HG03159 (cell line): ENCODE results near the gene CHRNA10.
"Not testable (repeated sequence)": the region's sequence is repeated elsewhere in the genome, so short reads cannot be mapped to it uniquely, and the experiment has no call there.

Experiments
- ATAC-seq: cut with Tn5 transposase; IDR thresholded peaks from one replicate; pipeline ENCODE4 v1.9.1; 2021; ENCODE audit warnings: mild to moderate bottlenecking, moderate library complexity; ENCODE audit not compliant: unreplicated experiment

CHRNA10 gene

DNA sequence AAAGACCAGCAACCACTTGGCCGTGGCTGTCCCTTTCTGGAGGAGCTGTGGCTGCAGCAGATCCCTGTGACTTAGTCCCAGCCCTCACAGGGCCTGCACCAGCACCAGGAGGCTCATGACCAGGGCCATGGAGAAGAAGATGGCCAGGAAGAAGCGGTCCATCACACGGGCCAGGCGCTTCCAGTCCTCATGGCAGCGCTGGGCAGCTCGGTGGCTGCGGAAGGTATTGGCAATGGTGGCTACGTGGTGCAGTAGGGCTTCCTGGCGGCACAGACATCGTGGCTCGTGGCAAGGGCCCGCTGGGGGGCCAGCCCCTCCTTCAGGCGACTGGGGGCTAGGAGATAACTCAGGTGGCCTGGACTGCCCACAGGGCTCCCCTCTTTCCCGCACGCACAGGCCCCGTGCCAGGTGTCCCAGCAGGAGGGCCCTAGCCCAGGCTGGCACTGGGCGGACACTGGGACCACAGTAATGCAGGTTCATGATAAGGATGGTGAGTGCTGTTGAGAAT is 5.1 kb downstream of the CHRNA10 start:
- no peak for ATAC-seq

DNA sequence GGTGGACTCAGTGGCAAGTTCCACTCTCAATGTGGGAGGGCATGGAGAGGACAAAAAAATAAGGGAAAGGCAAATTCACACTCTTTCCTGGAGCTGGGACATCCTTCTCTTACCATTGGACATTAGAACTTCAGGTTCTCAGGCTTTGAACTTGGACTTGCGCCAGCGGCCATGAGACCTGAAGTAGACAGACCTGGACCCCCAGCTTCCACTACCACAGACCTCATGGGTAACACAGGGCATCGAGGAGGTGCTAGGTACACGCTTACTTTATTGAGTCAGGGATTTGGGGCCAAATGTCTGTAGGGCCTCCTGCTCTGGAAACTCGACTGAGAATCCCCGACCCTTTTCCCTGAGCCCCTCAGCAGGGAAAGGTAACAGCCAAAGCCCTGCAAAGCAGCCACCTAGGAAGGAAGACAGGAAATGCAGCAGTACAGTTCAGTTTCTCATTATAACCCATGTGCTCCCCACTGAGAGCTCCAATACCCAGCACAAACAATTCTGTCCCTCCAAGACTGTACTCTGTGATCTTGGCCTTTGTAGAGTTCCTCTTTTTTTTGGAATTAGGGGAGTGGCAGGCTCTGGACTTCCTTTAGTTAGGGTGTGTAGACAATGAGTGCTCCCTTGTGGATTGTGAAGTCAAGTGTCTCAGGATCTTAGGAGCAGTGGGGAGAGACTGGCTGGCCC is 5.7 kb downstream of the CHRNA10 start:
- no peak for ATAC-seq

DNA sequence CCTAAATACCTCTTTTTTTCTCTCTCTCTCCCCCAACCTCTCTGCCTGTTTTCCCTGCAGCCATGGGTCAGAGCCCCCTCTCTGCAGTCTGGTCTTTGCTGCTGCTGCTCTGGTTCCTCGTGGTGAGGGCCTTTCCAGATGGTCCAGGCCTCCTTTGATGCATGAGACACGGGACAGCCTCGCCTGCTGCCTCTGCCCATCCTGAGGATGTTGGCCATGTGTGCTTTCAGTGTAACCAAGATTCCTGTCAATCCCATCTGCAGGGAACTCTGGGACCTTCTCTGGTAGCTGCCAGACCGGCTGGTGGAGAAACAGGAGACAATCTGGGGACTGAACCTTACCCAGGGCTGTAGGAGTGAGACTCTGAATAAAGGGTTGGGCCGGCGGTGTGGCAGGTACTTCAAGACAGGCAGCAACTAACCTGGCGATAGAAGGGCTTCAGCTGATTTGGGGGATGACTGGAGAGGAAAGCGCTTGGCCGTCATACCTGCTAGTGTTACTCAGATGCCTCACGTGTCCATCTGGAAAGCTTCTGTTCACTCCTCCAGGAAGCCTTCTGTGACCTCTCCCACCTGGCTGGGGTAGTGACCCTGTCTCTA is 7.1 kb downstream of the CHRNA10 start:
- no peak for ATAC-seq

DNA sequence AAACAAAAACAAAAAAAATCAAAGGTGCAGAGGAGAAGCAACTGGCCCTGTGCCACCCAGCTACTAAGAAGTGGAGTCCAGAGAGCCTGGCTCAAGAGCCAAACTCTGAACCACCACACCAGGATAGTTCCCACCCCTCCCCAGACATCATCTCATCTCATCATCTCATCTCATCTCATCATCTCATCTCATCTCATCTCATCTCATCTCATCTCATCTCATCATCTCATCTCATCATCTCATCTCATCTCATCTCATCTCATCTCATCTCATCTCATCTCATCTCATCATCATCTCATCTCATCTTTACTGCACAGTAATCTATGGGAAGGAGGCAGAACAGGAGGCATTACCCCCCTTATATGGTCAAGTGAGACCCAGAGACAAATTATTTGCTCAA is 8.3 kb downstream of the CHRNA10 start:
- ATAC-seq: no peak

DNA sequence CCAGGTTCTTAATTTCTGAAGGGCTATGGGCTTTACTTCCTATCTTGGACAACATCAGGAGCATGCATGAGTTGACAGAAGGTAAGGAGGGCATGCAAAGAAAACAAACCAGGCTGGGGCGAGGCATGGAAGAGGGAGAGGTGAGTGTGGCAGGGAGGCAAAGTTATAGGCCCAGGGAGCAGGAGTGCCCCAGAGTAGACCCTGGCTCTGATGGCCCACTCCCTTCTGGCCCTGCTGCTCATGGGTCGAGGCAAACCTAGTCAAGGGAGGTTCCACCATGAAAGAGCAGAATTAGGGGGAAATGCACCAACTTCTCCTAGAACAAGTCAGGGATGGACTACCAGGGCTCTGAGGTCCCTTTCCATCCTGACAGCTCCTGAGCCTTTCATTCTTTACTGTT is 10.2 kb downstream of the CHRNA10 start:
- ATAC-seq: no peak

DNA sequence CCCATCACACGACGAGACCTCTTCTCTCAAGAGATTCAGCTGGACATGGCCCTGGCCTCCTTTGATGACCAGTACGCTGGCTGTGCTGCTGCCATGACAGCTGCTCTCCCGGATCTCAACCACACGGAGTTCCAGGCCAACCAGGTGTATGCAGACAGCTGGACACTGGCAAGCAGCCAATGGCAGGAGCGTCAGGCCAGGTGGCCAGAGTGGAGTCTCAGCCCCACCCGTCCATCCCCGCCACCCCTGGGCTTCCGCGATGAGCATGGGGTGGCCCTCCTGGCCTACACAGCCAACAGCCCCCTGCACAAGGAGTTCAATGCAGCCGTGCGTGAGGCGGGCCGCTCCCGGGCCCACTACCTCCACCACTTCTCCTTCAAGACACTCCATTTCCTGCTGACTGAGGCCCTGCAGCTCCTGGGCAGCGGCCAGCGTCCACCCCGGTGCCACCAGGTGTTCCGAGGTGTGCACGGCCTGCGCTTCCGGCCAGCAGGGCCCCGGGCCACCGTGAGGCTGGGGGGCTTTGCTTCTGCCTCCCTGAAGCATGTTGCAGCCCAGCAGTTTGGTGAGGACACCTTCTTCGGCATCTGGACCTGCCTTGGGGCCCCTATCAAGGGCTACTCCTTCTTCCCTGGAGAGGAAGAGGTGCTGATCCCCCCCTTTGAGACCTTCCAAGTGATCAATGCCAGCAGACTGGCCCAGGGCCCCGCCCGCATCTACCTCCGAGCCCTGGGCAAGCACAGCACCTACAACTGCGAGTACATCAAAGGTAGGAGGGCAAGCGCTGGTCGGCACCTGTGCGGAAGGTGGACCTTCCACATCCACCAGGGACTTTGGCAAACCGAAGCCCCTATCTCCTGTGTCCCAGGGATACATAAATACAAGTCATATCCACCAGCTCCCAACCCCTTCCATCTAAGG is 11.3 kb downstream of the CHRNA10 start:
- ATAC-seq: no peak

DNA sequence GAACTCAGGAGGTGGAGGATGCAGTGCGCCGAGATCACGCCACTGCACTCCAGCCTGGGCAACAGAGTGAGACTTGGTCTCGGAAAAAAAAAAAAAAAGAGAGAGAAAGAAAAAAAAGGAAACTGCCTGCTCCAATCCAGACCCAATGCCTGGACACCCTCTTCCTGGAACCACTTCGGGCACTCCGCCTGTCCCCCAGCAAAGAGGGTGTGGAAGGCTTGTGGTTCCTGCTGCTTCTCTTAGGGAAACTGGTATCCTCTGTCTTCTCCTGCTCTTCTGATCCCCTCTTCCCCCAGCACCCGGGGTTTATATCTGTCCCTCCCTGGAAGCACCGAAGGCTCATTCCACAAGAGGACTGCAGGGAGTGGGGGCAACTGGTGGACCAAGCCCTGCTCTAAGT is 12.9 kb downstream of the CHRNA10 start:
- ATAC-seq: no peak

DNA sequence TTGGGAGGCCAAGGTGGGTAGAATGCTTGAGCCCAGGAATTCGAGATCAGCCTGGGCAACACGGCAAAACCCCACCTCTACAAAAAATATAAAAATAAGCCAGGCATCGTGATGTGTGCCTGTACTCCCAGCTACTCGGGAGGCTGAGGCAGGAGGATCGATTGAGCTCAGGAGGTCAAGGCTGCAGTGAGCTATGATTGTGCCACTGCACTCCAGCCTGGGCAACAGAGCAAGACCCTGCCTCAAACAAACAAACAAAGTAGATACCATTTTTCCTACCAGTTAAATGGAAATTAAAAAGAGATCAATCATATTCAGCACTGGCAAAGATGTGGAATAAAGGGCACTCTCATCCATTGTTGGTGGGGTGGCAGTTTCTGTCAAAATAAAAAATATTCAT is 13.9 kb downstream of the CHRNA10 start:
- not testable (repeated sequence) for ATAC-seq

DNA sequence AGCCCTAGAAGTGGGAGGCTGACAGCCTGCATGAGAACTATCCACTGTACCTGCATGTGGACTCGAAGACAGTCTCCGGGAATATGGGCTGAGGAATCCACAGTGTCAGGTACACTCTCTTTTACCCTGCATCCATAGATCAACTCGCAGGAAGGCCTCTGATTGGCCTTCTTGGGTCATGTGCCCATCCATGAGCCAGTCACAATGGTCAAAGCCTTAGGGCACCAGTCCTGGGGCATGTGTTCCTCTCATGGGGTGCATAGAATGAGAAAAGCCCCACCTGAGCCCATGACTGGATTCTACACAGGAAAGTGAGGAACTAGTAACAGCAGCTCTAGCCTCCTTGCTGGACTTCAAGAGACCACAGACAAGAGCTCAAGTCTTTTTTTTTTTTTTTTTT is 15.6 kb downstream of the CHRNA10 start:
- no peak for ATAC-seq

DNA sequence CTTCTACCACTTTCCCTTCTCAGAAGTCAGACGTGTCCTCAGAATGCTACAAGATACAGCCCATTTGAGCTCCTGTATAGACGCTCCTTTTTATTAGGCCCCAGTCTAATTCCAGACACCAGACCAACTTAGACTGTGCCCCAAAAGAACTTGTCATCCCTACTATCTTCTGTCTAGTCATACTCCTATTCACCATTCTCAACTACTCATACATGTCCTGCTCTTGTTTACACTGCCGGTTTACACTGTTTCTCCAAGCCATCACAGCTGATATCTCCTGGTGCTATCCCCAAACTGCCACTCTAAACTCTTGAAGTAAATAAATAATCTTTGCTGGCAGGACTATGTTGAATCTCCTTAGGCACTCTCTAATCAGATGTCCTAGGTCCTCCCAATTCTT is 18.7 kb downstream of the CHRNA10 start:
- not testable (repeated sequence) for ATAC-seq

DNA sequence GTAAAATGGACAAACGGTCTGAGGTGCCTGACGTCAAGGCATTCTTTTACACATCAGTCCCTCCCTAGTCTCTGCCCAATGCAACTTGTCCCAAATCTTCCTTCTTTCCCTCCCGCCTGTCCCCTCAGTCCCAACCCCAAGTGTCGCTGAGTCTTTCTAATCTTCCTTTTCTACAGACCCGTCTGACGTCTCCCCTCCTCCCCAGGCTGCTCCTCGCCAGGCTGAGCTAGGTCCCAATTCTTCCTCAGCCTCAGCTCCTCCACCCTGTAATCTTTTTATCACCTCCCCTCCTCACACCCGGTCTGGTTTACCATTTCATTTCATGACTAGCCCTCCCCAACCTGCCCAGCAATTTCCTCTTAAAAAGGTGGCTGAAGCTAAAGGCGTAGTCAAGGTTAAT is 21.8 kb downstream of the CHRNA10 start:
- not testable (repeated sequence) for ATAC-seq

DNA sequence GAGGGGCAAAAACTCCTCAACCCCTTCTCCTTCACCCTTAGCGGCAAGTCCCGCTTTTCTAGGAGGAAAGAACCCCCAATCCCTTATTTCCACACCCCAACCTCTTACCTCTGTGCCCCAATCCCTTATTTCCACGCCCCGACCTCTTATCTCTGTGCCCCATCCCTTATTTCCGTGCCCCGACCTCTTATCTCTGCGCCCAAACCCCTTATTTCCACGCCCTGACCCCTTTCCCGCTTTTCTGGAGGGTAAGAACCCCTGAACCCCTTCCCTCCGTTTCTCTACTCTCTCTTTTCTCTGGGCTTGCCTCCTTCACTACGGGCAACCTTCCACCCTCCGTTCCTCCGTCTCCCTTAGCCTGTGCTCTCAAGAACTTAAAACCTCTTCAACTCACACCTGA is 22.3 kb downstream of the CHRNA10 start:
- not testable (repeated sequence) for ATAC-seq

DNA sequence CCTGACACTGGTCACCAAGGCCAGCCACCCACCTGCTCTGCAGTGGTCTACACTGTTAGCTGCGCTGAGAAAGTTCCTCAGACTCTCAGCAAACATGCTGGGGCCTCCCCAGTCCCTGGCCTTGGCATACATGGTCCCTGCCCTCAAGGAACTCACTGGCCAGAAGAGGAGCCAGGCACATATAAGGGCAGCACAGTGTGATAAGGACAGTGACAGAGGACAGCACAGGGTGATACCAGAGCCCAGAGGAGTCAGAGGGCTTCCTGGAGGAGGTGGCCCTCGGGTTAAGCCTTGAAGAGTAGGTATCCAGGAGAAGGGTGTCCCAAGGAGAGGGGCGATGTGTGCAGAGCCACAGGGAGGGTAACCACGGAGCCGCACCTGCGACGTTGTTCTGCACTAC is 25.6 kb downstream of the CHRNA10 start:
- no peak for ATAC-seq

DNA sequence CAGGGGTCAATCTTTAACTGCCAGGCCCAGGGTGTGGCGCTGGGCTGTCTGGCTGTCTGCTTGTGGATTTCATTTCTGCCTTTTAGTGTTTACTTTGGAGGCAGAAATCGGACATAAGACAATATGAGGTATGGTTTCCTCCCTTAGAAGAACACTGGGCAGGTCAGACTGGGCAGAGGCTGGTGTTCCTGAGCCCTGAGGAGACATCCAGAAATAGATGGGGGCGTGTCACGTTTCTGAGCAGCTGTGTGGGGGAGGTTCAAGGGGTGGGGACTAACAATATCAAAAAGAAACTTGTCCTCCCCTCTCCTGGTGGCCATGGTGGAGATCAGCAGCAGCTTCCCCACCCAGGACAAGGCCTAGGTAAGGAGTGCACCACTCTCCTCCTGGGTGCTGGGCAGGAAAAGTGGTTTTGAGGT is 26.4 kb downstream of the CHRNA10 start, which contains the start of gene ART1:
ART1 (plus strand) TSS at position 312 of the 419 bp plus-strand sequence. CDS start 14,086 bp downstream, outside the sequence.
- no peak for ATAC-seq

DNA sequence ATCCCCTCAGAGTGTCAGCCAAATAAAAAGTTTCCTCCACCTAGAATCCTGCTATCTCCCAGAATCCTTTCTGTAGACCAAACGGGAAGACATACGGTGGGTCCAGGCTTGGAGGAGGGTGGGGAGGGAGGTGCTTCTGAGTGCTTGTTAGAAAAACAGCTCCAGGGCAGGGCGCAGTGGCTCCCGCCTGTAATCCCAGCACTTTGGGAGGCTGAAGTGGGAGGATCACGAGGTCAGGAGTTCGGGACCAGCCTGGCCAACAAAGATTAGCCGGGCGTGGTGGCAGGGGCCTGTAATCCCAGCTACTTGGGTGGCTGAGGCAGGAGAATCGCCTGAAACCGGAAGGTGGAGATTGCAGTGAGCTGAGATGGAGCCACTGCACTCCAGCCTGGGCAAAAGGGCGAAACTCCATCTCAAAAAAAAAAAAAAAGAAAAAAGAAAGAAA is 28.1 kb downstream of the CHRNA10 start:
- not testable (repeated sequence) for ATAC-seq

DNA sequence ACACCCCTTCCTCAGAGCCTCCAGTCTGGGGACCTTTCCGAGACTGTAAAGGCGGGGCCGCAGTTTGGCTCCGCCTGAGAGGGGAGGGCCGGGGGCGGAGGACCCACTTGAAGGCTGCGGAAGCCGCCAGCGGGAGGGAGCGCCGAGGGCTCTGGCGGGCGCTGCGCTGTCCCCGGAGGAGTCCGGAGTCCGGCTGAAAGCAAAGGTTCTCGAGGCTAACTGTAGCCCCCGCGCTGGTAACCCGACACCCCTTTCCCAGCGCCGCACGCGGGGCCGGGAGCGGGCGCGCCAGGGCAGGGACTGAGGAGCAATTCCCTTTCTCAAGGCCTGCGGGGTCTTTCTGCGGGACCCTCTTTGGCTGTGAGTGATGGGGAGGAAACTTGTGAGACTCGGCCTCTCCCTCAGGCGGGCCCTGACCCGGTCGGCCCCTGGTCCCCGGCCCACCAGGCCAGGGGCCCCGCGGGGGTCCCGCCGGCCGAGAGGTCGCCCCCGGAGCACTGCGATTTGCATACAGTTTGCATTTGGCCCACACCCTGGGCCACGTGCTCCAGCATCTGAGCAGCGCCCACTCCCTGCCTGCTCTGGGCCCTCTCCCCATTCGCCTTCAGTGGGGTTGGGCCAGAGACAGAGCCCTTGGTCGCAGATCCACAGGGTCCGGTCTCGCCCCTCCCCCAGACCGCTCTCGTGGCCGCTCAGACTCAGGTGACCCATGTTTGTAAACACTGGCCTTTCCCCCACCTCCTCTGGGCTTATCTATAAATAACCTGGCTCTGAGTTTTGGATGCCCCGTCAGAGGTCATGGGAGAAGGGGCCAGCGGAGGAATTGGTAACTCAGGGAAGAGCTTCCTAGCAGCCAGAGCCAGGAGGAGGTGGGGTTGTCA is 28.9 kb downstream of the CHRNA10 start:
- ATAC-seq: no peak

DNA sequence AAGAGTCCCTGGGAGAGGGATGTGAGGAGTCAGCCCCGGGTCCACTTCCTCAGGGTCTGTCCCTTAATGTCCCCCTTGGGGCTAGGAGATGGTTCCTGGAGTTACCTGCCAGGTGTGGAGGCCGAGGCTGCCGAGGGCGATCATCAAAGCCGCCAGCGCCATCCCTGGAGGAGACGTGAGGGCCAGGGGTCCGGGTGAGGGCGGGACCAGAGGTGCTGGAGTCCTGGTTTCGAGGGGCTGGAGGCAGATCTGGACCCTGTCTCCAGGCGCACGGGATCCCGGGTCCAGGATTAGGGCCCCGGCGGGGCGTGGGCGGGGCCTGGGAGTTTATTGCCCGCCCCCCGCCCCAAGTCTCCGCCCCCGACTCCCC is 29.5 kb downstream of the CHRNA10 start, which contains the start of gene ART5:
ART5 (minus strand) TSS at position 292 of the 370 bp plus-strand sequence; CDS start at position 162, 130 bp downstream.
- no peak for ATAC-seq

DNA sequence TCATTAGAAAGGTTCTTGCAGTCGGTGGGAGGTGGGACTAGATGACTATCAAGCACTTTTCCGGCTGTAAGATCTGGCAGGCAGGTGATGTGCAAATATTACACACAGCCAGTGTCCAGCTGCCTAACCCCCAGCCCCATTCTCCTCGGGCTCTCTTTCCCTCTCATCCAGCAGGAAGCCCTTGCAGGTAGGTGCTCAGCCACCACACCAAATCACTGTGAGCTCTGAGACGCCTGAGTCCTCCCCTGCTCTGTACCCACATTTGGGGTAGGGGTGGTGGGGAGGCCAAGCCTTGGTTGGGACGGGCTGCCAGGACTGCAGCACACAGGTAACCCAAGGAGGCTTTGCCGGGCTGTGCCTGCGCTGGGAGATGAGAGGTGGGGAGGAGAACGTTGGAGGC is 30.0 kb downstream of the CHRNA10 start:
- no peak for ATAC-seq

DNA sequence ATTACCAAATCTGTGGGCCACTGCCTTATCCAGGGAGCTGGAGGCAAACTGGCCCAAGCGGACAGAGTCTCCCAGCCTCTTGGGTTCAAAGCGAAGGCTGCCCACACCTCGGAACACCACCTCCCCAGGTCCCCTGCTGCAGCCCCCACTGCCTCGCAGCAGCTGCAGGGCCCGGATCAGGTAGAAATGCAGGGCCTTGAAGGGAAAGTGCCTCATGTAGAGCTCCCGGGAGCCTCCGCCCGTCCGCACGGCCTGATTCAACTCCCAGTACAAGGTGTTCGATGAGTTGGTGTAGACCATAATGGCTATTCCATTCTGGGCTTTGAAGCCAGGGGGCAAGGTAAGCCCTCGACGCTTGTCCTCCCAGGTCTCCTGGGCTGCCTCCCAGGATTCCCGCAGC is 31.3 kb downstream of the CHRNA10 start:
- ATAC-seq: no peak

DNA sequence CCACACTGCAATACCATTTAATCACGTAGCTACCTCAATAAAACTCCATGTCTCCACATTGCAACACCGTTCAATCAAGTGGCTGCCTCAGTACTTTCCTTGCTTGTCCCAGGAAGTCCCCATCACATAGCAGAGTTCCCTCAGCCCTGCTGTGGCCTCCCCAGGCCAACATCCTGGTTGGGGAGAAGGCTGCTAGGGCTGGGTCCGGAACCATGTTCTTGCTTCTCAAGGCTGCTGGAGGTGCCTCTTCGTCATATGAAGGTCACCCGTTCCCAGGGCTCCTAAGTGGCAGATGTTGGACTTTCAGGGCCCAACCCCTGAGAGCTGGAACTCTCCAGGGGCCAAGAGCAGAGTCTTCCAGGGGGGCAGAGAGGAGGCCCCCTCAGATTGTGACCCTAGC is 32.7 kb downstream of the CHRNA10 start:
- no peak for ATAC-seq
